Immature natural killer cell (primary cell): ENCODE data around the gene C5AR2. TPM values are rescaled to one million over a fixed set of nuclear protein-coding genes. Genes with fewer than 3 reads are reported as not detected.
"Not testable (repeated sequence)": the region's sequence is repeated elsewhere in the genome, so short reads cannot be mapped to it uniquely, and the experiment has no call there.

Source experiments
- DNase-seq, 3 donors: peaks; one replicate each; pipeline ENCODE4 v3.0.0; 2022; ENCODE audit warnings: mixed read lengths in 1 of 3
- H3K27ac Mint-ChIP-seq, 6 donors: one replicate each; pipeline ENCODE4 v1.8.0; 2020; ENCODE audit warnings: mixed read lengths in 6 of 6, mild to moderate bottlenecking in 5 of 6, inconsistent platforms in 4 of 6, moderate library complexity in 3 of 6
- H3K27me3 Mint-ChIP-seq, 3 donors: one replicate each; pipeline ENCODE4 v1.8.0; 2020 to 2021; ENCODE audit warnings: low read depth in 3 of 3, mild to moderate bottlenecking in 3 of 3, mixed read lengths in 3 of 3, moderate library complexity in 3 of 3, inconsistent platforms in 1 of 3
- H3K36me3 Mint-ChIP-seq, 3 donors: one replicate each; pipeline ENCODE4 v1.8.0; 2020; ENCODE audit warnings: mixed read lengths in 3 of 3, inconsistent platforms in 2 of 3, mild to moderate bottlenecking in 2 of 3
- H3K4me1 Mint-ChIP-seq, 2 donors: one replicate each; pipeline ENCODE4 v1.8.0; 2020; ENCODE audit warnings: inconsistent platforms in 2 of 2, mild to moderate bottlenecking in 2 of 2, mixed read lengths in 2 of 2, moderate library complexity in 1 of 2
- H3K4me3 Mint-ChIP-seq, 5 donors: one replicate each; pipeline ENCODE4 v1.8.0; 2020; ENCODE audit warnings: mild to moderate bottlenecking in 5 of 5, mixed read lengths in 5 of 5, inconsistent platforms in 3 of 5, moderate library complexity in 3 of 5
- H3K9me3 Mint-ChIP-seq, 6 donors: one replicate each; pipeline ENCODE4 v1.8.0; 2020; ENCODE audit warnings: mild to moderate bottlenecking in 6 of 6, mixed read lengths in 6 of 6, inconsistent platforms in 4 of 6, moderate library complexity in 3 of 6
- polyA plus RNA-seq, 3 donors: library from polyadenylated mRNA; unstranded; fragments of 300-500 nt; fragmentation: Illumina TruSeq; gene quantifications; one replicate each; pipeline ENCODE4 v1.2.3, GENCODE V29; 2021

C5AR2 gene
- polyA plus RNA-seq, 3 donors from 2014 or later = 0.18 to 0.29 TPM; not detected in 1

DNA sequence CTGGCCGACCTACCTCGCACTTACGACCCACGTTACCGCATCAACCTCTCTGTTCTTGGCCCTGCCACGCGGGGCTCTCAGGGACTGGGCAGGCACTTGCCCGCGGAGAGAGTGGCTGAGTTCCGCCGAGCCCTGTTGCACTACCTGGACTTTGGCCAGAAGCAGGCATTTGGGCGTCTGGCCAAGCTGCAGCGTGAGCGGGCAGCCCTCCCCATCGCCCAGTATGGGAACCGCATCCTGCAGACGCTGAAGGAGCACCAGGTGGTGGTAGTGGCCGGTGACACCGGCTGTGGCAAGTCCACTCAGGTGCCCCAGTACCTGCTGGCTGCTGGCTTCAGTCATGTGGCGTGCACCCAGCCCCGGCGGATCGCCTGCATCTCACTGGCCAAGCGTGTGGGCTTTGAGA, 21.3 kb downstream of the C5AR2 start:
- Mint-ChIP-seq H3K4me3 (no peak overlapping the region), H3K4me1 (peaks cover 36 to 44% of the 10 kb centered on the region in 2 donors), H3K27ac (no peak overlapping the region), H3K9me3 (no peaks in the 10 kb centered on the region), H3K27me3 (peaks cover 11 to 16% (median 13%) of the 10 kb centered on the region in 3 donors), H3K36me3 (peaks cover 21 to 46% (median 34%) of the 10 kb centered on the region in 3 donors)
- no peak for DNase-seq

DNA sequence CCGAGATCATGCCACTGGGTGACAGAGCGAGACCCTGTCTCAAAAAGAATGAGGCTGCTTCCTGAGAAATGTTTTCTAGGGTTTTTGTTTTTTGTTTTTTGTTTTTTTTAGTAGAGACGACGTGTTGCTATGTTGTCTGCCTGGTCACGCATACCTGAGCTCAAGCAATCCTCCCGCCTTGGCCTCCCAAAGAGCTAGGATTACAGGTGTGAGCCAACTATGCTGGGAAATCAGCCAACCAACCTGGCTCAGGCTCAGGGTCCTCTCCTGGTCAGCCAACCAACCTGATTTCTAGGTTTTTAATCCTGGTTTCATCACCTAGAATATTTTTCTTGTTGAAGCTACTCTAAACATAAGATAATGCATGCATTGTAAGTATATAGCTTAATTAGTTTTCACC, 24.9 kb downstream of the C5AR2 start:
- Mint-ChIP-seq H3K4me3 (no peak overlapping the region), H3K9me3 (no peaks in the 10 kb centered on the region), H3K27ac (no peak overlapping the region), H3K36me3 (peaks cover 28 to 64% (median 45%) of the 10 kb centered on the region in 3 donors), H3K4me1 (peaks cover 9% of the 10 kb centered on the region in 2 donors), H3K27me3 (peaks cover 0 to 1% (median 0%) of the 10 kb centered on the region in 3 donors)
- DNase-seq = no peak

DNA sequence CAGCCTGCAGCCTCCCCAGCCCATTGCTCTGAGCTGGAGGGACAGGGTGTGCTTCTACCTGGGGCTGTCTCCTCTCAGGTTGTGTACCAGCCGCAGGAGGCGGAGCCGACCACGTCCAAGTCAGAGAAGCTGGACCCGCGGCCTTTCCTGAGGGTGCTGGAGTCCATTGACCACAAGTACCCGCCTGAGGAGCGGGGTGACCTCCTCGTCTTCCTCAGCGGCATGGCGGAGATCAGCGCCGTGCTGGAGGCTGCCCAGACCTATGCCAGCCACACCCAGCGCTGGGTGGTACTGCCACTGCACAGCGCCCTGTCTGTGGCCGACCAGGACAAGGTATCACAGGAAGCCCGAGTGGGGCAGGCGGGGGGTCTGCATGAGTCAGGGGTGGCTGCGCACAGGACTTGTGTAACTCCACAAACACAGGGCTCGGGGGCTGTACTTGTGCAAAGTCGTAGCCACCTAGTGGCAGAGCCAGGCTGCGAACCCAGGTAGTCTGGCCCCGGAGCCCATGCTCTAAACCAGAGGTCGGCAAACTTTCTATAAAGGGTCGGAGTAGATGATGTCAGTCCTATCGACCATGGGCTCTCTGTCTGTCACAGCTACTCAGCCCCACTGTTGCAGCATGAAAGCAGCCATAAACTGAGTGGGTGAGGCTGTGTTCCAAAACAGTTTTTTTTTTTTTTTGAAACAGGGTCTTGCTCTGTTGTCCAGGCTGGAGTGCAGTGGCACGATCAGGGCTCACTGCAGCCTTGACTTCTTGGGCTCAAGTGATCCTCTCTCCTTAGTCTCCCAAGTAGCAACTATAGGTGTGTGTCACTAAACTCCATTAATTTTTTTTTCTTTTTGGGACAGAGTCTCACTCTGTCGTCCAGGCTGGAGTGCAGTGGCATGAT, 26.1 kb downstream of the C5AR2 start:
- Mint-ChIP-seq H3K27ac (no peak overlapping the region), H3K9me3 (no peaks in the 10 kb centered on the region)

DNA sequence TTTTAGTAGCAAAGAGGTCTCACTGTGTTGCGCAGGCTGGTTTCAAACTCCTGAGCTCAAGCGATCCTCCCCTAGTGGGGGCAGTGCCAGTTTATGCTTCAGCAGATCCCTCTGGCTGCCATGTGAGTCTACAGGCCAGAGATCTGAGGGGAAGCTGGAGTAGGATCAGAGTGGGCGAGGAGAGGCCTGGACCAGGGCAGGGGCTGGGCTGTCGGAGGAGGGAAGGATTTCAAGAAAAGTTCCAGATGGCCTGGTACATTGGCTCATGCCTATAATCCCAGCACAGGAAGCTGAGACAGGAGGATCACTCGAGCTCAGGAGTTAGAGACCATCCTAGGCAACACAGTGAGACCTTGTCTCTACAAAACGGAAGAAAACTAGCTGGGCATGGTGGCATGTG, 27.0 kb downstream of the C5AR2 start:
- H3K27me3 Mint-ChIP-seq = peaks cover 0 to 1% (median 0%) of the 10 kb centered on the region in 3 donors
- no peak overlapping the region for H3K4me3 Mint-ChIP-seq
- no peak for DNase-seq
- peak overlapping the region in 2 of 6 donors; percentile 17 to 40 for H3K27ac Mint-ChIP-seq
- H3K9me3 Mint-ChIP-seq = no peaks in the 10 kb centered on the region
- peaks cover 3 to 6% of the 10 kb centered on the region in 2 donors for H3K4me1 Mint-ChIP-seq
- peaks cover 31 to 61% (median 39%) of the 10 kb centered on the region in 3 donors for H3K36me3 Mint-ChIP-seq

More for the DNA sequence above, 26.1 kb downstream of the C5AR2 start:
- DNase-seq = no peak
- H3K4me3 Mint-ChIP-seq = no peak overlapping the region
- H3K27me3 Mint-ChIP-seq = peaks cover 0 to 1% (median 0%) of the 10 kb centered on the region in 3 donors
- peaks cover 3 to 6% of the 10 kb centered on the region in 2 donors for H3K4me1 Mint-ChIP-seq
- peaks cover 31 to 60% (median 40%) of the 10 kb centered on the region in 3 donors for H3K36me3 Mint-ChIP-seq

DNA sequence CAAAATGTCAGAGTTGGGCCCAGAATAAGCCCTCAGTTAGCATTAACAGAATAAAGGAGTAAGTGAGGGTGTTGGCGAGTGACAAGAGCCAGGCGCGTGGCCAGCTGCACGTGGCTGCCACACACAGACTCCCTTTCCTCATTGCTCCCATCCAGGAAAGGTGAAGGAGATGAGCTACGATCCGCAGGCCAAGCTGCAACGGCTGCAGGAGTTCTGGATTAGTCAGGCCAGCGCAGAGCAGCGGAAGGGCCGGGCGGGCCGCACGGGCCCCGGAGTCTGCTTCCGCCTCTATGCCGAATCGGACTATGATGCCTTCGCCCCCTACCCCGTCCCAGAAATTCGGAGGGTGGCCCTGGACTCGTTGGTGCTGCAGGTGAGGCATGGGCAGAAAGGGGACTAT, 30.3 kb downstream of the C5AR2 start:
- H3K9me3 Mint-ChIP-seq = no peaks in the 10 kb centered on the region
- no peak overlapping the region for H3K4me3 Mint-ChIP-seq
- no peak for DNase-seq
- no peak overlapping the region for H3K27ac Mint-ChIP-seq
- H3K27me3 Mint-ChIP-seq = peaks cover 0 to 1% (median 0%) of the 10 kb centered on the region in 3 donors
- H3K36me3 Mint-ChIP-seq = peaks cover 23 to 47% (median 23%) of the 10 kb centered on the region in 3 donors
- peaks cover 0 to 1% of the 10 kb centered on the region in 2 donors for H3K4me1 Mint-ChIP-seq

DNA sequence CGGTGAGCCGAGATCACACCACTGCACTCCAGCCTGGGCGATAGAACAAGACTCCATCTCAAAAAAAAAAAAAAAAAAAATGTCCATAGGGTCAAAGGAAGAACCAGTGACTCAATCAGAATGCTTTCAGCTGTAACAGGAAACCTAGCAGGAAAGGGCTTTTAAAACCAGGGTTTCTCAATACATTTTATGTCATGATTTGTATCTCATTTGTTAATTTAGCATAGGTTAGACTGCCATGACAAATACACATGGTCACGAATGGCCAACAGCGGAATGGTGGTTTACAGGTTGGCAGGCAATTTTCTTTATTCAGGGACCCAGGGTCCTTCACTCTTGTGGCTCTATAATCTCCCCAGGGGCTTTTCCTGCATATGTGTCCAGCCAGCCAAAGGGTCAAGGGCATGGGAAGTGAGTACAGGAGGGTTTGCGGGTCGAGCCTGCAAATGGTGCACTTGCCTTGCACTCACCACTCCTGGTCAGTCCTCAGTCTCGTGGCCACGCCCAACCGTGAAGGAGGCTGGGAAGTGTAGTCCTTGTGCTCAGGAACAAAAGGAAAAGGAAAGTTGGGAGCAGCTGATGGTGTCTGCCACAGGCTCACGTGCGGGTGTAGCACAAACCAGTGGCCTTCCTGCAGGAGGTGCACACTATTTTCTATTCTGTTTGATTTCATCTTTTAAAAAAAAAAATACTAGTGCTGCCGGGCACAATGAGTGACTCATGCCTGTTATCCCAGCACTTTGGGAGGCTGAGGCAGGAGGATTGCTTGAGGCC, 32.0 kb downstream of the C5AR2 start:
- no peak overlapping the region for H3K4me3 Mint-ChIP-seq
- no peak for DNase-seq
- H3K4me1 Mint-ChIP-seq = peaks cover 0 to under 1% of the 10 kb centered on the region in 2 donors
- peaks cover 12 to 35% (median 15%) of the 10 kb centered on the region in 3 donors for H3K36me3 Mint-ChIP-seq
- H3K27me3 Mint-ChIP-seq = no peaks in the 10 kb centered on the region
- H3K9me3 Mint-ChIP-seq = no peaks in the 10 kb centered on the region
- peak overlapping the region in 1 of 6 donors; percentile 73 for H3K27ac Mint-ChIP-seq

DNA sequence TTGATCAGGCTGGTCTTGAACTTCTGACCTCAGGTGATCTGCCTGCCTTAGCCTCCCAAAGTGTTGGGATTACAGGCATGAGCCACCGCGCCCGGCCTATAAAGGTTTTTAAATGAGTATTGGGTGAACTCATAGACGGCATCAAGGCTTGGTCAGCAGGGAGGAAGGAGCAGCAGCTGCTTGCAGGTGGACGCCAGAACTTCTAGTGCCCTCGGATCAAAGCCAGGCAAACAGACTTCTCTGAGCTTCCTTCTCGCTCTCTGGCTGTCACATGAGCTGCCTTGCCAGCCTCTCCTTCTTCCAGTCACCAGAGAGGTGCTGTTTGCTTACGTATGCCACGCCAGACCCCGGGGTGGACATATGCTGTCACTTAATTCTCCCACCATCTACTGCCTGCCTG, 33.5 kb downstream of the C5AR2 start:
- peaks cover 11 to 41% (median 13%) of the 10 kb centered on the region in 3 donors for H3K36me3 Mint-ChIP-seq

DNA sequence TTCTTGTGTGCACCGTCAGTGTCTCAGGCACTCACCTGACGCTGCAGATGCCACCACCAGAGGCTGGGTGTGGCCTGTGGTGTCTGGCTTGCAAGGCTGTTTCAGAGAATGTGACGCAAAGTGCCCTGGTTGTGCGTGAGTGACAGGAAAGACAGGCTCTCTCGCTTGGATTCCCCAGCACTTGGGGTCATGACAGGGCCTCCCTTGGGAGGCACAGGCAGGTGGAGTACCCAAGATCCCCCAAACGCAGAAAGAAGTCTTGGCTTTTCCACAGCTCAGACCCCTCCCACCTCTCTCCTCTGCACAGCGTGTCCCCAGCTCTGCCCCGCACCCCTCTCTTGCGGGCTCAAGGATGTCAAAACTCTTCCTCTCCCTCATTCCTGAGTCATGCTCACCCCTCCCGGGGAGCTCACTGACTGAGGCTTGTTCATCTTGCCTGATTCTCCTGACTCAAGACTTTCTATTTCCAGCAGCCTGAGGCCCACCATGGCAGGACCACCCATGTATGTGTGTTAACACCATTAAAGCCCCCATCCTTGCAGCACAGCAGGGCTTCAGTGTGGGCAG, 38.2 kb downstream of the C5AR2 start:
- Mint-ChIP-seq H3K27ac (no peak overlapping the region), H3K4me3 (no peak overlapping the region), H3K36me3 (peaks cover 9 to 29% (median 11%) of the 10 kb centered on the region in 3 donors), H3K9me3 (no peaks in the 10 kb centered on the region), H3K4me1 (peaks cover 0 to 2% of the 10 kb centered on the region in 2 donors), H3K27me3 (no peaks in the 10 kb centered on the region)
- DNase-seq = no peak

More for the DNA sequence above, 33.5 kb downstream of the C5AR2 start:
- not testable (repeated sequence) for H3K27me3 Mint-ChIP-seq, H3K4me3 Mint-ChIP-seq, H3K27ac Mint-ChIP-seq, H3K9me3 Mint-ChIP-seq, H3K4me1 Mint-ChIP-seq, DNase-seq

DNA sequence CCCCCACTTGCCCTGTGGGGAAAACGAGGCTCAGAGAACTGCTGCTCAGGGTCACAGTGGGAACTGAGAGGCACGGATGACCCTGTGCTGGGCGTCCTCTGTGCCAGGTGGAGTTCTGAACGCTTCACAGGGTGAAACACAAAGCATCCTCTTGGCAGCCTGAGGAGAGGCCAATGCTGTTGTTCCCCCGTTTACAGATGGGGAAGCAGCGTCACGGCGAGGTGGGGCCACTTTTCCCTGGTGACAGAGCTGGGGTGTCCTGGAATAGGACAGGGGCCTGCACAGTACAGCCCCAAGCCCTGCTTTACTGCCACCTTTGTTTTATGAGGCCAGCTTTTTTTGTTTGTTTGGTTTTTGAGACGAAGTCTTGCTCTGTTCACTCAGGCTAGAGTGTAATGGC, 39.3 kb downstream of the C5AR2 start:
- Mint-ChIP-seq H3K4me1 (peaks cover 0 to 2% of the 10 kb centered on the region in 2 donors), H3K9me3 (no peaks in the 10 kb centered on the region), H3K27ac (no peak overlapping the region), H3K27me3 (no peaks in the 10 kb centered on the region), H3K4me3 (no peak overlapping the region), H3K36me3 (peaks cover 9 to 34% (median 11%) of the 10 kb centered on the region in 3 donors)
- no peak for DNase-seq

DNA sequence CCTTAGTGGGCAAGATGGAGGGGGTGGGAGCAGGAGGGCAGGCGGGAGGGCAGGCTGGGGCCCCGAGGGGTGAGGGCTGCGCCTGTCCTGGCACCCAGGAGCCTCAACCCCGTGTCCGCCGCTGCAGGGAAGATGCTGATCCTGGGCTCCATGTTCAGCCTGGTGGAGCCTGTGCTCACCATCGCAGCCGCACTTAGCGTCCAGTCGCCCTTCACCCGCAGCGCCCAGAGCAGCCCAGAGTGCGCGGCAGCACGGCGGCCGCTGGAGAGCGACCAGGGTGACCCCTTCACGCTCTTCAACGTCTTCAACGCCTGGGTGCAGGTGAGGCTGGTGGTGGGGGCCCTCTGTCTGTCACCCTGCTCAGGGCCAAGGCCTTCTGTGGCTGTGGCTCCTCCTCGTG, 40.6 kb downstream of the C5AR2 start:
- Mint-ChIP-seq H3K36me3 (peaks cover 5 to 33% (median 7%) of the 10 kb centered on the region in 3 donors), H3K4me1 (peaks cover 0 to 2% of the 10 kb centered on the region in 2 donors), H3K9me3 (no peaks in the 10 kb centered on the region), H3K27ac (no peak overlapping the region), H3K4me3 (no peak overlapping the region), H3K27me3 (no peaks in the 10 kb centered on the region)
- DNase-seq = no peak

DNA sequence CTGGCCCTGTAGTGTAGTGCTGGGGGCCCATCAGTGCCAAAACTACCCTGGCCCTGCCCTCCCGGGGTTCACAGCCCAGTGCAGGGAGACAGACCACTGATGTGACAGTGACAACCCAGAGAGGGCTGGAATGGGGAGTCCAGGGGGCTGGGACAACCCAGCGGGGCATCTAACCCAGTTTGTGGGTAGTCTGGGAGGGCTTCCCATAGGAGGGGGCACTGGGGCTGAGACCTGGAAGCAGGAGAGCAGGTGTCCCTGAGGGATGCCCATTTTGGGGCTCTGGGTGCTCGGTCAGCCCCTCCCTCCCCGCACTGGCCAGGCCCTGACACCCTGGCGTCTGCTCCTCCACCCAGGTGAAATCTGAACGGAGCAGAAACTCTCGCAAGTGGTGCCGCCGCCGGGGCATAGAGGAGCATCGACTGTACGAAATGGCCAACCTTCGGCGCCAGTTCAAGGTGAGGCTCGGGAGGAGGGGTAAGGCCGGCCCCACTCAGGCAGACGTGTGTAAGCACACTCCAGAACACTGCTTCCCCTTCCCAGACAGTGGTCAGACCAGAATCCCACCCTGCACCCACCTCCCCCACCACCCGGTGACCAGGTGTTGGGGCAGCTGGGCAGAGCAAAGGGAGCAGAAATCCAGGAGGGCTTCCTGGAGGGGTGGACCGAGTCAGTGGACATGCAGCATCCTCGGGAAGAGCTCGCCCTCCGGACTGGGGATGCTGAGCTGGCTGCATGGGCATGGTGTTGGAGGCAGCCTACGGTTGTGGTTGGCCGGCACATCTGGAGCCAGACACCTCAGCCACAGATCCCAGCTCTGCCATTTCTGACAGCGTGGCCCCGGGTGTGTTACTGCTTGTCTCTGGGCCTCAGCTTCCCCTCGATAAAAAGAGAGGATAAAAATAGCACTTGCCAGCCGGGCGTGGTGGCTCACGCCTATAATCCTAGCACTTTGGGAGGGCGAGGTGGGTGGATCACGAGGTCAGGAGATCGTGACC, 41.6 kb downstream of the C5AR2 start:
- peaks cover 0 to 1% (median 0%) of the 10 kb centered on the region in 6 donors for H3K9me3 Mint-ChIP-seq
- H3K27ac Mint-ChIP-seq = no peak overlapping the region
- no peak for DNase-seq
- H3K4me3 Mint-ChIP-seq = no peak overlapping the region
- peaks cover 5 to 38% (median 7%) of the 10 kb centered on the region in 3 donors for H3K36me3 Mint-ChIP-seq
- H3K4me1 Mint-ChIP-seq = peaks cover 0 to 4% of the 10 kb centered on the region in 2 donors
- no peaks in the 10 kb centered on the region for H3K27me3 Mint-ChIP-seq

DNA sequence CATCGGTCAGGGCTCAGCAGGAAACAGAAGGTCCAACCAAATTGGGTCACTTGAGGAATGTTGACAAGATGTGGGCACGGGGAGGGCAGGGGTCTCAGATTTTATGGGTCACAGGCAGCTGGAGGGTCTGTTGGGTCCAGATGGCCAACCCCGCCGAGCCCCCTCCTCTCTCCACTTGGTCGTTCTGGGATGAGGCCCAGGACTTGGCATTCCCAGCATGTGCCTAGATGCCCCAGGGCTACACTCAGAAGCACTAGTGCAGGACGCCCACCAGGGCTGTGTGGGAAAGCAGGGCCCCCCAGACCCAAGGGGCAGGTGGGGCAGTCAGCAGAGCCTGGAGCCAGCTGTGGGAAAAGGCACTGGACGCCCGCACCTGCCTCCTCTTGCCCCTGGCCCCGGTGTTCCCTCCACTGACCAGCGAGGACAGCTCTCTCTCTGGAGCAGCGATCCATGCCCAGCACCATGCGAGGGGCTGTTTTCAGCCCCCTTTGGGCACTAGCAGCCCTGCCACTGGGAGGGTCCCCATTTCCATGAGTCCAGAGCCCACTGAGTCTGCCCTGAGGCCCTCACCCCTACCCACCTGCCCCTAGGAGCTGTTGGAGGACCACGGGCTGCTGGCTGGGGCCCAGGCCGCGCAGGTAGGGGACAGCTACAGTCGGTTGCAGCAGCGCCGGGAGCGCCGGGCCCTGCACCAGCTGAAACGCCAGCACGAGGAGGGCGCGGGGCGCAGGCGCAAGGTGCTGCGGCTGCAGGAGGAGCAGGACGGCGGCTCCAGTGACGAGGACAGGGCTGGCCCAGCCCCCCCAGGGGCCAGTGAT, 43.1 kb downstream of the C5AR2 start:
- Mint-ChIP-seq H3K27me3 (peaks cover 0 to 1% (median 0%) of the 10 kb centered on the region in 3 donors), H3K36me3 (peaks cover 4 to 29% (median 5%) of the 10 kb centered on the region in 3 donors), H3K4me1 (peaks cover 2 to 8% of the 10 kb centered on the region in 2 donors), H3K27ac (no peak overlapping the region), H3K4me3 (no peak overlapping the region), H3K9me3 (peaks cover 0 to 1% (median 0%) of the 10 kb centered on the region in 6 donors)
- no peak for DNase-seq
